ENCODE data around the gene PARD6G. TPM values are rescaled to one million over a fixed set of nuclear protein-coding genes. Genes with fewer than 3 reads are reported as not detected.

PARD6G gene
- total and polyA plus RNA-seq, 7 experiments from 2014 or later = 0.07 to 0.16 (median 0.09) TPM; not detected in 3

- Mint-ChIP-seq H3K36me3 (peaks cover 0 to 4% (median 0%) of the 10 kb centered on the region in 5 donors), H3K4me1 (peaks cover 0 to 26% (median 17%) of the 10 kb centered on the region in 7 donors), H3K9me3 (no peaks in the 10 kb centered on the region), H3K27ac (no peak overlapping the region), H3K27me3 (peaks cover 0 to 27% (median 10%) of the 10 kb centered on the region in 5 donors), H3K4me3 (peak overlapping the region; percentile 78 to 91 (median 86))
- ChIA-PET POLR2A (no interaction called here), CTCF (interaction anchor here (1.2 kb wide), 1 partner anchor 10 kb away, joined by 3 read pairs; no protein-coding TSS in a partner anchor)
- Histone ChIP-seq H3K4me3 (ENCODE audit: low read length) (peak overlapping the region; percentile 55), H3K4me1 (ENCODE audit: control insufficient read depth in 2 of 2, insufficient read depth in 2 of 2, low read length in 2 of 2) (peaks cover 7 to 9% of the 10 kb centered on the region in 2 donors), H3K27me3 (ENCODE audit: control insufficient read depth in 2 of 2, insufficient read depth in 2 of 2, low read length in 2 of 2) (peaks cover 0 to 2% of the 10 kb centered on the region in 2 donors), H3K9me3 (ENCODE audit: control insufficient read depth in 2 of 3, low read length in 3 of 3) (no peaks in the 10 kb centered on the region), H3K36me3 (ENCODE audit: control insufficient read depth in 2 of 3, insufficient read depth in 3 of 3, low read length in 3 of 3) (no peaks in the 10 kb centered on the region), H3K27ac (ENCODE audit: low read depth, low read length) (no peak overlapping the region)
- DNase-seq = no peak
- peak; percentile 26 for ATAC-seq
- intact Hi-C loops (cut with micrococcal nuclease) = loop anchor here (5.0 to 10.0 kb wide), 2 partner anchors 354 to 471 kb away; partner anchors contain the start of genes CTDP1 (in 1 of the 2) and KCNG2 (in 1 of the 2)
Measured at GRCh38 chr18:80148326-80149199, 98.8 kb downstream of the PARD6G start.

GRCh38 chr18:80147418-80148325, 99.6 kb downstream of the PARD6G start:
- Mint-ChIP-seq H3K27ac (peak overlapping the region in 7 of 9 donors; percentile 18 to 78 (median 55)), H3K9me3 (no peaks in the 10 kb centered on the region), H3K27me3 (peaks cover 0 to 27% (median 10%) of the 10 kb centered on the region in 5 donors), H3K4me1 (peaks cover 0 to 26% (median 17%) of the 10 kb centered on the region in 7 donors), H3K4me3 (peak overlapping the region; percentile 78 to 91 (median 86)), H3K36me3 (peaks cover 0 to 4% (median 0%) of the 10 kb centered on the region in 5 donors)
- ATAC-seq (peak; percentile 89), DNase-seq (peak; percentile 41 to 79 (median 62))
- Histone ChIP-seq H3K9me3 (ENCODE audit: control insufficient read depth in 2 of 3, low read length in 3 of 3) (no peaks in the 10 kb centered on the region), H3K36me3 (ENCODE audit: control insufficient read depth in 2 of 3, insufficient read depth in 3 of 3, low read length in 3 of 3) (no peaks in the 10 kb centered on the region), H3K4me3 (ENCODE audit: low read length) (peak overlapping the region; percentile 55), H3K27me3 (ENCODE audit: control insufficient read depth in 2 of 2, insufficient read depth in 2 of 2, low read length in 2 of 2) (peaks cover 0 to 2% of the 10 kb centered on the region in 2 donors), H3K27ac (ENCODE audit: low read depth, low read length) (no peak overlapping the region), H3K4me1 (ENCODE audit: control insufficient read depth in 2 of 2, insufficient read depth in 2 of 2, low read length in 2 of 2) (peaks cover 7 to 9% of the 10 kb centered on the region in 2 donors)
- intact Hi-C loops (cut with micrococcal nuclease) = loop anchor here (1.0 to 10.0 kb wide), 6 partner anchors 37 to 470 kb away; partner anchors contain the start of genes RBFA (in 2 of the 2), CTDP1 (in 1 of the 2), KCNG2 (in 1 of the 2) and TXNL4A (in 1 of the 2)
- CTCF ChIA-PET = interaction anchor here (1.2 kb wide), 1 partner anchor 11 kb away, joined by 3 read pairs; no protein-coding TSS in a partner anchor
- POLR2A ChIA-PET = no interaction called here

GRCh38 chr18:80147037-80147417, 100.3 kb downstream of the PARD6G start:
- ATAC-seq (peak; percentile 21), DNase-seq (no peak)
- CTCF ChIA-PET = no interaction called here
- Mint-ChIP-seq H3K4me3 (peak overlapping the region; percentile 78 to 91 (median 86)), H3K9me3 (no peaks in the 10 kb centered on the region), H3K4me1 (peaks cover 0 to 26% (median 17%) of the 10 kb centered on the region in 7 donors), H3K36me3 (peaks cover 0 to 4% (median 0%) of the 10 kb centered on the region in 5 donors), H3K27me3 (peaks cover 0 to 27% (median 10%) of the 10 kb centered on the region in 5 donors), H3K27ac (peak overlapping the region in 3 of 9 donors; percentile 13 to 55 (median 55))
- Histone ChIP-seq H3K36me3 (ENCODE audit: control insufficient read depth in 2 of 3, insufficient read depth in 3 of 3, low read length in 3 of 3) (no peaks in the 10 kb centered on the region), H3K4me3 (ENCODE audit: low read length) (peak overlapping the region; percentile 55), H3K27ac (ENCODE audit: low read depth, low read length) (no peak overlapping the region), H3K27me3 (ENCODE audit: control insufficient read depth in 2 of 2, insufficient read depth in 2 of 2, low read length in 2 of 2) (no peaks in the 10 kb centered on the region), H3K4me1 (ENCODE audit: control insufficient read depth in 2 of 2, insufficient read depth in 2 of 2, low read length in 2 of 2) (peaks cover 7 to 9% of the 10 kb centered on the region in 2 donors), H3K9me3 (ENCODE audit: control insufficient read depth in 2 of 3, low read length in 3 of 3) (no peaks in the 10 kb centered on the region)
- POLR2A ChIA-PET = no interaction called here
- intact Hi-C loops (cut with micrococcal nuclease) = loop anchor here (1.0 to 10.0 kb wide), 6 partner anchors 37 to 470 kb away; partner anchors contain the start of genes RBFA (in 2 of the 2), CTDP1 (in 1 of the 2), KCNG2 (in 1 of the 2) and TXNL4A (in 1 of the 2)

GRCh38 chr18:80145196-80145804, 102.0 kb downstream of the PARD6G start:
- no peak overlapping the region for H3K4me3 ChIP-seq (ENCODE audit: low read length)
- intact Hi-C loops (cut with micrococcal nuclease) = loop anchor here (5.0 to 10.0 kb wide), 2 partner anchors 350 to 468 kb away; partner anchors contain the start of genes CTDP1 (in 1 of the 2) and KCNG2 (in 1 of the 2)
- H3K9me3 ChIP-seq (ENCODE audit: control insufficient read depth in 2 of 3, low read length in 3 of 3) = no peaks in the 10 kb centered on the region
- no peaks in the 10 kb centered on the region for H3K36me3 ChIP-seq (ENCODE audit: control insufficient read depth in 2 of 3, insufficient read depth in 3 of 3, low read length in 3 of 3)
- H3K27ac ChIP-seq (ENCODE audit: low read depth, low read length) = no peak overlapping the region
- no peaks in the 10 kb centered on the region for H3K27me3 ChIP-seq (ENCODE audit: control insufficient read depth in 2 of 2, insufficient read depth in 2 of 2, low read length in 2 of 2)
- no peak overlapping the region for H3K27ac Mint-ChIP-seq
- ATAC-seq (no peak), DNase-seq (no peak)
- peaks cover 0 to 6% (median 3%) of the 10 kb centered on the region in 5 donors for H3K36me3 Mint-ChIP-seq
- peaks cover 7 to 9% of the 10 kb centered on the region in 2 donors for H3K4me1 ChIP-seq (ENCODE audit: control insufficient read depth in 2 of 2, insufficient read depth in 2 of 2, low read length in 2 of 2)
- no peaks in the 10 kb centered on the region for H3K9me3 Mint-ChIP-seq
- no peak overlapping the region for H3K4me3 Mint-ChIP-seq
- H3K4me1 Mint-ChIP-seq = peaks cover 0 to 26% (median 13%) of the 10 kb centered on the region in 7 donors
- ChIA-PET CTCF (no interaction called here), POLR2A (no interaction called here)
- peaks cover 0 to 25% (median 7%) of the 10 kb centered on the region in 5 donors for H3K27me3 Mint-ChIP-seq

- ChIA-PET CTCF (no interaction called here), POLR2A (no interaction called here)
- H3K27me3 ChIP-seq (ENCODE audit: control insufficient read depth in 2 of 2, insufficient read depth in 2 of 2, low read length in 2 of 2) = no peaks in the 10 kb centered on the region
- Mint-ChIP-seq H3K4me3 (no peak overlapping the region), H3K27me3 (peaks cover 0 to 12% (median 7%) of the 10 kb centered on the region in 5 donors), H3K36me3 (peaks cover 0 to 17% (median 9%) of the 10 kb centered on the region in 5 donors), H3K27ac (no peak overlapping the region), H3K4me1 (peaks cover 0 to 22% (median 13%) of the 10 kb centered on the region in 7 donors), H3K9me3 (no peaks in the 10 kb centered on the region)
- no peak for ATAC-seq
- H3K4me3 ChIP-seq (ENCODE audit: low read length) = no peak overlapping the region
- H3K27ac ChIP-seq (ENCODE audit: low read depth, low read length) = no peak overlapping the region
- DNase-seq = no peak
- H3K36me3 ChIP-seq (ENCODE audit: control insufficient read depth in 2 of 3, insufficient read depth in 3 of 3, low read length in 3 of 3) = peaks cover 0 to 7% (median 4%) of the 10 kb centered on the region in 3 experiments
- intact Hi-C loops (cut with micrococcal nuclease) = loop anchor here in 1 of 2 donors (10.0 kb wide), 1 partner anchor 349 kb away; the partner anchor contains the start of gene KCNG2
- no peaks in the 10 kb centered on the region for H3K9me3 ChIP-seq (ENCODE audit: control insufficient read depth in 2 of 3, low read length in 3 of 3)
- peaks cover 7 to 9% of the 10 kb centered on the region in 2 donors for H3K4me1 ChIP-seq (ENCODE audit: control insufficient read depth in 2 of 2, insufficient read depth in 2 of 2, low read length in 2 of 2)
Measured at GRCh38 chr18:80143881-80144280, 103.4 kb downstream of the PARD6G start.
